NCI-H1694 treated with DMSO at 0.1 percent for 48 hours (cell line): Measurements from ENCODE around the gene FMNL1.

Source experiments
- DNase-seq: peaks from one replicate; lab custom pipeline; 2025; lab: John Stamatoyannopoulos, UW

Gene FMNL1

GRCh38 chr17:45223539-45224528 is 2.1 kb downstream of the FMNL1 start:
- peak; percentile 42 for DNase-seq

- DNase-seq = no peak
Observed at GRCh38 chr17:45224671-45225050, 3.0 kb downstream of the FMNL1 start.

GRCh38 chr17:45225051-45225700 is 3.5 kb downstream of the FMNL1 start:
- peak; percentile 23 for DNase-seq

- DNase-seq = no peak
Observed at GRCh38 chr17:45225964-45226530, 4.4 kb downstream of the FMNL1 start.

GRCh38 chr17:45226576-45226975 is 4.9 kb downstream of the FMNL1 start:
- no peak for DNase-seq

GRCh38 chr17:45227101-45227925 is 5.6 kb downstream of the FMNL1 start:
- DNase-seq = no peak

- peak; percentile 59 for DNase-seq
Observed at GRCh38 chr17:45227926-45228762, 6.5 kb downstream of the FMNL1 start.

GRCh38 chr17:45228763-45229539 is 7.3 kb downstream of the FMNL1 start:
- DNase-seq = no peak

GRCh38 chr17:45229681-45230409 is 8.2 kb downstream of the FMNL1 start:
- no peak for DNase-seq

- DNase-seq = no peak
Observed at GRCh38 chr17:45230410-45230786, 8.7 kb downstream of the FMNL1 start.

GRCh38 chr17:45230787-45231480 is 9.2 kb downstream of the FMNL1 start:
- peak; percentile 16 for DNase-seq

- no peak for DNase-seq
Observed at GRCh38 chr17:45231481-45232116, 9.9 kb downstream of the FMNL1 start.

- DNase-seq = no peak
Observed at GRCh38 chr17:45232514-45233422, 11.1 kb downstream of the FMNL1 start.

- no peak for DNase-seq
Observed at GRCh38 chr17:45233423-45233924, 11.8 kb downstream of the FMNL1 start.

- peak; percentile 41 for DNase-seq
Observed at GRCh38 chr17:45234641-45235415, 13.1 kb downstream of the FMNL1 start.
